Hematopoietic multipotent progenitor cell treated with erythropoietin and hydrocortisone succinate and interleukin-3 and kit ligand, for 6 days (in vitro differentiated cells): Measurements from ENCODE around the gene C1QTNF12.

Experiments
- DNase-seq: peaks from one replicate; pipeline ENCODE4 v3.0.0-alpha.2; 2015

C1QTNF12 gene

GRCh38 chr1:1281533-1282321 lies 35.2 kb upstream of the C1QTNF12 start:
- no peak for DNase-seq

GRCh38 chr1:1280782-1281481 lies 34.4 kb upstream of the C1QTNF12 start:
- no peak for DNase-seq

GRCh38 chr1:1279028-1279427 lies 32.5 kb upstream of the C1QTNF12 start:
- no peak for DNase-seq

GRCh38 chr1:1278620-1279019 lies 32.1 kb upstream of the C1QTNF12 start:
- no peak for DNase-seq

GRCh38 chr1:1275836-1276235 lies 29.3 kb upstream of the C1QTNF12 start:
- DNase-seq, result no peak

- DNase-seq, result no peak
Measured at GRCh38 chr1:1274931-1275431, 28.5 kb upstream of the C1QTNF12 start.

- no peak for DNase-seq
Measured at GRCh38 chr1:1274299-1274930, 27.9 kb upstream of the C1QTNF12 start.

GRCh38 chr1:1273512-1274298 lies 27.2 kb upstream of the C1QTNF12 start, which contains the start of gene UBE2J2:
Gene UBE2J2, minus strand, starts transcription at chr1:1273854. Its CDS starts 5,862 bp downstream, at chr1:1267992.
- peak; percentile 96 for DNase-seq

GRCh38 chr1:1273209-1273511 lies 26.6 kb upstream of the C1QTNF12 start:
- DNase-seq, result no peak

- no peak for DNase-seq
Measured at GRCh38 chr1:1272341-1273208, 26.1 kb upstream of the C1QTNF12 start.

GRCh38 chr1:1270813-1271212 lies 24.3 kb upstream of the C1QTNF12 start:
- no peak for DNase-seq

- no peak for DNase-seq
Measured at GRCh38 chr1:1268284-1268682, 21.8 kb upstream of the C1QTNF12 start.

- DNase-seq, result no peak
Measured at GRCh38 chr1:1267488-1268283, 21.2 kb upstream of the C1QTNF12 start.

GRCh38 chr1:1264868-1265272 lies 18.3 kb upstream of the C1QTNF12 start:
- DNase-seq, result peak; percentile 57

GRCh38 chr1:1264026-1264425 lies 17.5 kb upstream of the C1QTNF12 start:
- DNase-seq, result no peak

- no peak for DNase-seq
Measured at GRCh38 chr1:1262758-1263157, 16.2 kb upstream of the C1QTNF12 start.

GRCh38 chr1:1262071-1262470 lies 15.5 kb upstream of the C1QTNF12 start:
- DNase-seq, result peak; percentile 88

GRCh38 chr1:1260843-1261560 lies 14.5 kb upstream of the C1QTNF12 start:
- peak; percentile 91 for DNase-seq

- peak; percentile 49 for DNase-seq
Measured at GRCh38 chr1:1259951-1260600, 13.6 kb upstream of the C1QTNF12 start.

GRCh38 chr1:1259540-1259939 lies 13.0 kb upstream of the C1QTNF12 start:
- no peak for DNase-seq
